Lower leg skin (tissue), 3 donors: Measurements from ENCODE around the gene TMC8.

ENCODE experiments used
- CTCF ChIP-seq, 3 donors: fragments of 450-650 bp; IDR thresholded peaks; one replicate each; pipeline ENCODE4 v1.5.1; 2016; ENCODE audit warnings: antibody characterized with exemption in 3 of 3, mild to moderate bottlenecking in 3 of 3, moderate library complexity in 2 of 3
- POLR2A ChIP-seq, 2 donors: fragments of 450-650 bp; IDR thresholded peaks; one replicate each; pipeline ENCODE4 v1.6.1; 2016 to 2017; ENCODE audit warnings: antibody characterized with exemption in 2 of 2, mild to moderate bottlenecking in 1 of 2, moderate library complexity in 1 of 2

GRCh38 chr17:78118801-78119241 lies 11.8 kb upstream of the TMC8 start:
- no peak for TF ChIP-seq CTCF (IDR thresholded peaks at IDR 0.05)
- no peak for TF ChIP-seq POLR2A (IDR thresholded peaks at IDR 0.05)
